NCI-H128 (cell line): ENCODE results near the gene VMP1.
"Not testable (repeated sequence)": the region's sequence is repeated elsewhere in the genome, so short reads cannot be mapped to it uniquely, and the experiment has no call there.

Source experiments
- DNase-seq: peaks from one replicate; lab custom pipeline; 2025; ENCODE audit not compliant: unreplicated experiment; lab: John Stamatoyannopoulos, UW

VMP1 gene

GRCh38 chr17:59753522-59754467 lies 46.3 kb downstream of the VMP1 start:
- peak; percentile 49 for DNase-seq

GRCh38 chr17:59754552-59754951 lies 47.1 kb downstream of the VMP1 start:
- no peak for DNase-seq

GRCh38 chr17:59755069-59755468 lies 47.6 kb downstream of the VMP1 start:
- not testable (repeated sequence) for DNase-seq

GRCh38 chr17:59756236-59756818 lies 48.9 kb downstream of the VMP1 start:
- DNase-seq = no peak

GRCh38 chr17:59757043-59757442 lies 49.6 kb downstream of the VMP1 start:
- DNase-seq = no peak

GRCh38 chr17:59757470-59757869 lies 50.0 kb downstream of the VMP1 start:
- DNase-seq = no peak

- DNase-seq = no peak
These were observed 50.5 kb downstream of the VMP1 start for GRCh38 chr17:59757881-59758385.

GRCh38 chr17:59758998-59759651 lies 51.7 kb downstream of the VMP1 start:
- not testable (repeated sequence) for DNase-seq

- no peak for DNase-seq
These were observed 52.7 kb downstream of the VMP1 start for GRCh38 chr17:59760160-59760559.

GRCh38 chr17:59761385-59762048 lies 54.1 kb downstream of the VMP1 start:
- DNase-seq = no peak

GRCh38 chr17:59762049-59762823 lies 54.8 kb downstream of the VMP1 start:
- DNase-seq = no peak

- no peak for DNase-seq
These were observed 55.4 kb downstream of the VMP1 start for GRCh38 chr17:59762824-59763374.

- DNase-seq = no peak
These were observed 56.4 kb downstream of the VMP1 start for GRCh38 chr17:59763861-59764260.

- DNase-seq = no peak
These were observed 56.9 kb downstream of the VMP1 start for GRCh38 chr17:59764292-59764741.

GRCh38 chr17:59765038-59765437 lies 57.6 kb downstream of the VMP1 start:
- DNase-seq = no peak

GRCh38 chr17:59766491-59766890 lies 59.0 kb downstream of the VMP1 start:
- DNase-seq = no peak

GRCh38 chr17:59767176-59767575 lies 59.7 kb downstream of the VMP1 start:
- no peak for DNase-seq

GRCh38 chr17:59769887-59770286 lies 62.4 kb downstream of the VMP1 start:
- DNase-seq = no peak

GRCh38 chr17:59771093-59771492 lies 63.6 kb downstream of the VMP1 start:
- DNase-seq = no peak

GRCh38 chr17:59775786-59776350 lies 68.4 kb downstream of the VMP1 start:
- no peak for DNase-seq
